Common myeloid progenitor, CD34-positive (primary cell): Measurements from ENCODE around the gene HEATR5A. TPM values are rescaled to one million over a fixed set of nuclear protein-coding genes. Genes with fewer than 3 reads are reported as not detected.
"Not testable (repeated sequence)": the region's sequence is repeated elsewhere in the genome, so short reads cannot be mapped to it uniquely, and the experiment has no call there.

Source experiments
- CTCF ChIA-PET: fragments of 350-600 bp; sonication (Branson Sonifier 250); formaldehyde crosslinking; loops from one replicate; lab custom pipeline; 2021; ENCODE audit warnings: antibody characterized with exemption; lab: Charles Lee
- POLR2A ChIA-PET: fragments of 350-600 bp; sonication (Branson Sonifier 250); formaldehyde crosslinking; loops from one replicate; lab custom pipeline; 2021; ENCODE audit warnings: antibody characterized with exemption; lab: Charles Lee
- DNase-seq, 3 donors: peaks; one replicate each; pipeline versions ENCODE4 v3.0.0 to v3.0.0-alpha.2; 2013
- H3K27ac ChIP-seq, 2 experiments: 1 replicate in 1 of 2; 2 replicates in 1 of 2; pipeline ENCODE4 v1.7.0; 2013; ENCODE audit warnings: inconsistent platforms in 2 of 2, low read length in 2 of 2, mild to moderate bottlenecking in 2 of 2, low read depth in 1 of 2, moderate library complexity in 1 of 2; ENCODE audit not compliant: severe bottlenecking in 2 of 2, insufficient read depth in 1 of 2, poor library complexity in 1 of 2
- H3K27me3 ChIP-seq, 5 experiments: replicated peaks in 2 of 5; 1 replicate in 3 of 5; 2 replicates in 2 of 5; pipeline versions ENCODE4 v1.6.1 to v1.7.0; 2013; ENCODE audit warnings: low read length in 4 of 5, mild to moderate bottlenecking in 2 of 5, moderate library complexity in 2 of 5, inconsistent platforms in 1 of 5; ENCODE audit not compliant: insufficient read depth in 5 of 5, control insufficient read depth in 4 of 5
- H3K36me3 ChIP-seq, 4 experiments: 1 replicate in 2 of 4; 2 replicates in 2 of 4; pipeline versions ENCODE4 v1.6.1 to v1.7.0; 2013; ENCODE audit warnings: low read length in 3 of 4, control low read depth in 1 of 4, mild to moderate bottlenecking in 1 of 4; ENCODE audit not compliant: control insufficient read depth in 4 of 4, insufficient read depth in 4 of 4
- H3K4me1 ChIP-seq, 4 experiments: 1 replicate in 3 of 4; 2 replicates in 1 of 4; pipeline versions ENCODE4 v1.6.1 to v1.7.1; 2013; ENCODE audit warnings: low read length in 3 of 4, mild to moderate bottlenecking in 3 of 4, control low read depth in 1 of 4, inconsistent platforms in 1 of 4, moderate library complexity in 1 of 4; ENCODE audit not compliant: control insufficient read depth in 4 of 4, insufficient read depth in 4 of 4; ENCODE audit errors: control extremely low read depth in 1 of 4
- H3K4me3 ChIP-seq, 7 experiments: 1 replicate in 4 of 7; 2 replicates in 3 of 7; pipeline versions ENCODE4 v1.5.1 to v1.7.0; 2013; ENCODE audit warnings: mild to moderate bottlenecking in 7 of 7, low read length in 6 of 7, moderate library complexity in 6 of 7, inconsistent platforms in 2 of 7, low read depth in 2 of 7, control low read depth in 1 of 7; ENCODE audit not compliant: insufficient read depth in 4 of 7, control insufficient read depth in 1 of 7; ENCODE audit errors: extremely low read depth in 1 of 7
- H3K9me3 ChIP-seq, 5 experiments: 1 replicate in 4 of 5; 2 replicates in 1 of 5; pipeline versions ENCODE4 v1.6.1 to v1.7.1; 2013; ENCODE audit warnings: low read length in 4 of 5, mild to moderate bottlenecking in 2 of 5, inconsistent platforms in 1 of 5, low read depth in 1 of 5, moderate library complexity in 1 of 5; ENCODE audit not compliant: control insufficient read depth in 4 of 5, insufficient read depth in 2 of 5; ENCODE audit errors: control extremely low read depth in 1 of 5
- WGBS: methylation state at CpG from one replicate; pipeline ENCODE4 v1.1.5; 2013; ENCODE audit not compliant: insufficient coverage; 5-methylcytosine and 5-hydroxymethylcytosine counted together
- polyA plus RNA-seq: library from polyadenylated mRNA; unstranded; fragments of 120-200 nt; gene quantifications from one replicate; pipeline ENCODE4 v1.2.1, GENCODE V29; 2013

HEATR5A gene
- polyA plus RNA-seq, result 10.5 TPM

DNA sequence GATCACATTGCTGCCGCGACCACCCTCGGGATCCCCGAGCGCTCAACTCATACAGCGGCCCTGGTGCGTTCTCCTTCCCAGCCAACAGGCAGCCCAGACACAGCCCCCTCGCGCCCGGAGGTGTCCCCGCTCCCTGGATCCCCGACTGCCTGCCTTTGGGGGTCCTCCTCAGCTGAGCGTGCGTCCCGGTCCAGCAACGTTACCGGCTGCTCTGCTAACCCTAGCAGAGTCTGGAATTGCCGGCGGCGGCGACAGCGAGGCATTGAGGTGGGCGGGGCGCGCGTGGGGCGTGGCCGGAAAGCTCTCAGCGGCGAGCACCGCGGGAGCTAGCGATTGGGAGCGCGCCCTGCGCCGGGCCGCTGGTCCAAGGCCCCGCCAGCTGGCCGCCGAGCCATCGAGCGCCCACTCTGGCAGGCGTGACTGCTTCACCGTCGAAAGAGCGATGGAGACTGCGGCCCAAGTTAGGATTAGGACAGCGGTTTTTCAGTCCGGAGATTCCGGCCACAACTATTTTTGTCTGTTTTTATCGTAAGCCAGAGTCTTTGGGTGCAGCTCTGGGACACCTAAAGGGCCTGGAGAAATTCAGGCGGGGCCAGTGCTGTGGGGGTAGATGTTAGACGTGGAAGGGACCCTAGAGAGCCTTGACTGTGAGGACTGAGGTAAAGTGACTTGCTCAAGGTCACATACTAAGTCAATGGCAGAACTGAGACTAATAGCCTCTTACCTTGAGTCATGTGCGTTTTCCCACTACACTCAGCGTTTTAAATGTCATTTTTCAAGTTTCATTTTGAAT lies at the start of gene HEATR5A:
Gene HEATR5A (minus strand): TSS at position 232 of the 793 bp plus-strand sequence. CDS start 17,575 bp downstream, outside the sequence.
- ChIA-PET CTCF (interaction anchor here (1.0 to 4.8 kb wide), 7 partner anchors 8 to 43 kb away, joined by 4 to 20 read pairs (median 5); partner anchors contain the start of gene DTD2), POLR2A (interaction anchor here (0.6 to 1.1 kb wide), 9 partner anchors 8 to 214 kb away, joined by 3 to 9 read pairs (median 3); no protein-coding TSS in a partner anchor)
- H3K4me1 ChIP-seq, result peaks cover 0 to 22% (median 13%) of the 10 kb centered on the region in 4 experiments
- peaks cover 0 to 3% (median 0%) of the 10 kb centered on the region in 4 experiments for H3K36me3 ChIP-seq
- H3K9me3 ChIP-seq, result no peaks in the 10 kb centered on the region
- H3K4me3 ChIP-seq, result peak within 1 kb of the TSS; percentile 59 to 99 (median 98)
- DNase-seq, result peak; percentile 94 to 97 (median 97)
- 4% methylated on average over 52 of the region's 56 CpGs for WGBS
- no peaks in the 10 kb centered on the region for H3K27me3 ChIP-seq
- H3K27ac ChIP-seq, result peak within 1 kb of the TSS; percentile 47 to 90

DNA sequence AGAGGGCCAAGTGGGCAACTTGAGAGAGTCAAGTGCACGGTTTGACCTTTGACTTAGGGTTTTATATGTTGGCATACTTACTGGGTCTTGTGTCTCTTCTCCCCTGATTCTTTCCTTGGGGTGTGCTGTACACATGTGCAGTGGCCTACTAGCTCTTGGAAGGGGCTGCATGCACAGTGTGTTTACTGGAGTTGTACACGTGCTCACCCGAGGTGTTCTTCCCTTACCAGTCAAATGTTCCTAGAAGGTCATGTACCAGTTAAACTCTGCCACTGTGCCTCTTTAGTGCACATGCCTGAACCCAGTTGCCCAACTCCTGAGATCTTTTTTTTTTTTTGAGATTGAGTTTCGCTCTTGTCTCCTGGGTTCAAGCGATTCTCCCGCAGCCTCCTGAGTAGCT lies 46.2 kb upstream of the HEATR5A start:
- 97% methylated on average over 6 of the region's 6 CpGs for WGBS
- Histone ChIP-seq H3K4me1 (no peaks in the 10 kb centered on the region), H3K4me3 (no peak overlapping the region), H3K27me3 (no peaks in the 10 kb centered on the region), H3K9me3 (peaks cover 0 to 2% (median 0%) of the 10 kb centered on the region in 5 experiments), H3K27ac (no peak overlapping the region), H3K36me3 (no peaks in the 10 kb centered on the region)
- CTCF ChIA-PET, result no interaction called here
- POLR2A ChIA-PET, result no interaction called here
- no peak for DNase-seq

DNA sequence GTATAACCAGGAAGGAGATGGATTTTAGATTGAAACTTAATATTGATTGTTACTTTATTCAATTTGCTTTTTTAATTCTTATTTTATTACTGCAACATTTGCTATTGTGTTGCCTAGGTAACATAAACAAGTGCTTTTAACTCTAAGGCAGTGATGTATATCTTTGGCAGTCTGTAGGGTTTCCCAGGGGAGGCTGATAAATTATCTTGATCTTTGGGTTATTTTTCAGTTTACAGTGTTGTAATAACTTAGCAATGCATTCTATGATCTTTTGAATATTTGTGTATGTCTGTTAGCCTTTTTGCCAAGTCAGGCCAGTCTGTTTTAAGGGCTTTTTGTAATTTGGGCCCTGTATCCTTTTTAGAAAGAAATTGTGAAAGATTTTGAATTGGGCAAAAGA lies 44.8 kb upstream of the HEATR5A start:
- peak in 2 of 3 donors; percentile 18 to 29 for DNase-seq
- Histone ChIP-seq H3K27me3 (no peaks in the 10 kb centered on the region), H3K36me3 (no peaks in the 10 kb centered on the region), H3K4me3 (no peak overlapping the region), H3K4me1 (no peaks in the 10 kb centered on the region), H3K27ac (no peak overlapping the region), H3K9me3 (peaks cover 0 to 2% (median 0%) of the 10 kb centered on the region in 5 experiments)
- ChIA-PET POLR2A (no interaction called here), CTCF (no interaction called here)

DNA sequence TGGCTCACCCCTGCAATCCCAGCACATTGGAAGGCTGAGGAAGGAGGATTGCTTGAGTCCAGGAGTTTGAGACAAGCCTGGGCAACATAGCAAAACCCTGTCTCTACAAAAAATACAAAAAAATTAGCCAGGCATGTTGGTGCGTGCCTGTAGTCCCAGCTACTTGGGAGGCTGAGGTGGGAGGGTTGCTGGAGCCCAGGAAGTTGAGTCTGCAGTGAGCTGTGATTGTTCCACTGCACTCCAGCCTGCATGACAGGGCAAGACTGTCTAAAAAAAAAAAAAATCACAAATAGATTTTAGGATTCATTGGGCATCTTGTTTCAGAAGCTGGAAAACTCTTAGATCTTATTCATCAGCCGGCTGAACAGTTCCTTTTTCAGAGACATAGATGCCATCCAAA lies 42.1 kb upstream of the HEATR5A start:
- H3K36me3 ChIP-seq, H3K27ac ChIP-seq, H3K4me3 ChIP-seq, H3K27me3 ChIP-seq, DNase-seq, H3K9me3 ChIP-seq, CTCF ChIA-PET, POLR2A ChIA-PET: not testable (repeated sequence)
- no CpG with 5 or more reads among the region's 2 CpGs for WGBS
- peaks cover 0 to 13% (median 6%) of the 10 kb centered on the region in 4 experiments for H3K4me1 ChIP-seq

DNA sequence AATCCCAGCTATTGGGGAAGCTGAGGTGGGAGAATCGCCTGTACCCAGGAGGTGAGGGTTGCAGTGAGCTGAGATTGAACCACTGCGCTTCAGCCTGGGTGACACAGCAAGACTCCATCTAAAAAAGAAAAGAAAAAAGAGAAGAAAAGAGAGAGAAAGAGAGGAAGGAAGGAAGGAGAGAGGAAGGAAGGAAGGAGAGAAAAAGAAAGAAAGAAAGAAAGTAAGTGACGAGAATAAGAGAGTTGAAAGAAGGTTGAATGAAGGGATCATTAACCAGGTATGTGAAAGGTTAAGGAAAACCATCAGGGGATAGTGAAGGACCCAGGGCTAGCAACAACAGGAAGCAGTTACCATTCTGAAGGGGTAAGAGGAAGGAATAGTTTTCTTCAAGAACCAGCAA lies 41.2 kb upstream of the HEATR5A start:
- CTCF ChIA-PET, result no interaction called here

DNA sequence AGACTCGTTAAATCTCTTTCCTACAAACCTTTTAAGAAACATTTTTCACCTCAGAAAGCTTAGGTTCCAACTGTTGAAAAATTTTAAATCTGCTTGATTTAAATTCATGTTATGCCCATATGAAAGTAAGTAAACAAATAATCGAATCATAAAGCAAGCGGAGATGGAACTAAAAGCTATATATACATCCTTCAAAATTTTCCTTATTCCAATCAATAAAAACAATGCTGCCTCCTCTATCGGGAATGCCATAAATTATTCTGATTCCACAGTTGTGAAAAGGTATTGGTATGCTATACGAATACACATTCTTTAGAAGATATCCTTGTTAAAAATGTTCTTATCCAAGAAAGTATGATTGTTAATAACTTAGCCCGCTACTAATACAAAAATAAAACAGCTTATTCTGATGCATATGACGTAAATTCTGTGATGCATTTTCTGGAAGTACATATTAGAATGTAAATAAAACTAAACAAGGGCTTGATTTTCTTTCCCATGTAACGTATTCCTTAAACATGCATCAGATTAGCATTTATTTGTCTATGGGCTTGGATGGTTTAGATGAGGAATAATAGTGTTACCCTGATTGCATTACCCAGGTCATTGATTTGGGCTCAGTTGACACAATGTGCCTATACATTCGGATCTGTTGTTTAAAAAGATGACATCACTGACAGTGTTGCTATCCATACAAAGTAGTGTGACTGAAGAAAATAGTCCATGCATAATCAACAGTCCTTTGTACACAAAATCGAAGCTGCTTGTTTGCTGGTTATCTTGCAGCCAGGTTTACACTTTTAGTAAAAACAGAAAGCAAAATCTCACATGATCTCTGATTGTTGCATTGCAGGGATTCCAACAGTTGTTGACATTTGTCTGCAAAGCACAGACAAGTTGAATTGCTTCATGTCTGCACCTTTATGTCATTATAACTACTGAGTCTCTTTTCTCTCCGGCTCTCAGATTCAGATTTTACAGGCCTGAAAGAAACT lies 37.6 kb upstream of the HEATR5A start:
- 78% methylated on average over 2 of the region's 11 CpGs for WGBS
- Histone ChIP-seq H3K36me3 (peaks cover 0 to 6% (median 2%) of the 10 kb centered on the region in 4 experiments), H3K27me3 (no peaks in the 10 kb centered on the region), H3K9me3 (no peaks in the 10 kb centered on the region), H3K4me1 (peaks cover 2 to 23% (median 11%) of the 10 kb centered on the region in 4 experiments), H3K4me3 (peak overlapping the region in 6 of 7 experiments; percentile 75 to 96 (median 88)), H3K27ac (peak overlapping the region; percentile 42 to 87)
- ChIA-PET POLR2A (no interaction called here), CTCF (interaction anchor here (0.5 to 1.0 kb wide), 2 partner anchors 38 to 52 kb away, joined by 3 to 5 read pairs; partner anchors contain the start of gene HEATR5A)
- DNase-seq, result no peak

More for the DNA sequence above, 41.2 kb upstream of the HEATR5A start:
- H3K36me3 ChIP-seq, result no peaks in the 10 kb centered on the region
- no peak overlapping the region for H3K27ac ChIP-seq
- WGBS, result 91% methylated on average over 2 of the region's 3 CpGs
- H3K27me3 ChIP-seq, result no peaks in the 10 kb centered on the region
- POLR2A ChIA-PET, result no interaction called here
- H3K4me1 ChIP-seq, result peaks cover 0 to 18% (median 7%) of the 10 kb centered on the region in 4 experiments
- no peaks in the 10 kb centered on the region for H3K9me3 ChIP-seq
- no peak for DNase-seq
- H3K4me3 ChIP-seq, result no peak overlapping the region
